Loucy (cell line): ENCODE results near the gene FNTB.

Experiments
- H2AFZ ChIP-seq: fragments of 200-600 bp; sonication (generic); 2 replicates; pipeline ENCODE4 v1.6.0; 2016; ENCODE audit warnings: antibody characterized with exemption, mild to moderate bottlenecking, low read length, moderate library complexity
- H3F3A ChIP-seq: fragments of 200-600 bp; 2 replicates; pipeline ENCODE4 v1.6.0; 2016; ENCODE audit warnings: antibody characterized with exemption, low read depth, mild to moderate bottlenecking
- H3K27me3 ChIP-seq: fragments of 200-600 bp; sonication (generic); 2 replicates; pipeline ENCODE4 v1.6.1; 2014; ENCODE audit warnings: low read length, mild to moderate bottlenecking; ENCODE audit not compliant: insufficient read depth, poor library complexity, severe bottlenecking
- H3K36me3 ChIP-seq: fragments of 200-600 bp; sonication (generic); 2 replicates; pipeline ENCODE4 v1.6.1; 2016; ENCODE audit warnings: low read length; ENCODE audit not compliant: insufficient read depth
- H3K4me1 ChIP-seq: fragments of 200-600 bp; sonication (generic); 2 replicates; pipeline ENCODE4 v1.5.1; 2014; ENCODE audit warnings: low read length, mild to moderate bottlenecking; ENCODE audit not compliant: insufficient read depth, poor library complexity, severe bottlenecking
- H3K4me2 ChIP-seq: fragments of 200-600 bp; sonication (generic); 2 replicates; pipeline ENCODE4 v1.6.0; 2014; ENCODE audit warnings: antibody characterized with exemption, low read length, low read depth, mild to moderate bottlenecking; ENCODE audit not compliant: poor library complexity, severe bottlenecking
- H3K4me3 ChIP-seq: fragments of 200-600 bp; sonication (generic); 2 replicates; pipeline ENCODE4 v1.5.1; 2014; ENCODE audit warnings: low read length, mild to moderate bottlenecking, mixed read lengths; ENCODE audit not compliant: poor library complexity, severe bottlenecking
- H3K79me2 ChIP-seq: fragments of 200-600 bp; sonication (generic); 2 replicates; pipeline ENCODE4 v1.6.1; 2014; ENCODE audit warnings: low read length; ENCODE audit not compliant: insufficient read depth
- H3K9ac ChIP-seq: fragments of 200-600 bp; sonication (generic); 2 replicates; pipeline ENCODE4 v1.6.0; 2014; ENCODE audit warnings: mild to moderate bottlenecking, low read depth, low read length, moderate library complexity; ENCODE audit not compliant: poor library complexity, severe bottlenecking
- H3K9me2 ChIP-seq: fragments of 200-600 bp; sonication (generic); replicated peaks from 2 replicates; pipeline ENCODE4 v1.6.1; 2016; ENCODE audit warnings: low read depth, low read length, mixed read lengths
- H3K9me3 ChIP-seq: fragments of 200-600 bp; sonication (generic); 2 replicates; pipeline ENCODE4 v1.6.1; 2014; ENCODE audit warnings: mild to moderate bottlenecking, antibody characterized with exemption, low read length, low read depth; ENCODE audit not compliant: insufficient read depth
- H4K20me1 ChIP-seq: fragments of 200-600 bp; sonication (generic); 2 replicates; pipeline ENCODE4 v1.6.0; 2014; ENCODE audit warnings: antibody characterized with exemption, low read length, mild to moderate bottlenecking; ENCODE audit not compliant: insufficient read depth, poor library complexity, severe bottlenecking
- EZH2phosphoT487 ChIP-seq: fragments of 200-600 bp; IDR thresholded peaks from 2 replicates; pipeline ENCODE4 v1.6.1; 2018; ENCODE audit warnings: antibody characterized with exemption, mild to moderate bottlenecking, moderate library complexity, borderline replicate concordance
- TF ChIP-seq, protein P1 (sequence below): fragments of 200-600 bp; sonication (generic); conservative IDR thresholded peaks from 2 replicates; pipeline ENCODE4 v1.5.1; 2014; ENCODE audit warnings: mild to moderate bottlenecking, antibody characterized with exemption, low read length

FNTB gene

DNA sequence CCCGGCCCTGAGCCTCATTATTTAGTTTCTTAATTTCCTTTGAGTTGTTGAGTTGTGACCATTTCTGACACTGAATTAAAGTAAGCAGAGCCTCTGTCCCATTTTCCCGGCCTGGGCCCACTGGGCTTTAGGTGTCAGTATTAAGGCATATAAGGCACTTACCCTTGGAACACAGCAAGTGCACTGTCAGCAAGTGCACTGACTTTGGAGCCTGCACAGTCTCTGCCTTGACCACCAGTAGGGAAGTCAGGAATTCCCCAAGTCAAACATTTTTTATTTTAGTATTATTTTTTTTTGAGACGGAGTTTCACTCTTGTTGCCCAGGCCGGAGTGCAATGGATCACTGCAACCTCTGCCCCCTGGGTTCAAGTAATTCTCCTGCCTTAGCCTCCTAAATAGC lies 59.0 kb downstream of the FNTB start:
- Histone ChIP-seq H3K4me1 (peaks cover 45% of the 10 kb centered on the region), H3K9me3 (no peaks in the 10 kb centered on the region), H3K9ac (no peak overlapping the region), H3K79me2 (no peaks in the 10 kb centered on the region), H3F3A (peaks cover 8% of the 10 kb centered on the region), H3K9me2 (no peaks in the 10 kb centered on the region), H3K4me3 (no peak overlapping the region), H3K4me2 (no peak overlapping the region), H3K36me3 (peaks cover 28% of the 10 kb centered on the region; the same call in 1 of the 2 replicates), H4K20me1 (no peaks in the 10 kb centered on the region), H2AFZ (no peak overlapping the region), H3K27me3 (no peaks in the 10 kb centered on the region)
- TF ChIP-seq, protein P1, sequence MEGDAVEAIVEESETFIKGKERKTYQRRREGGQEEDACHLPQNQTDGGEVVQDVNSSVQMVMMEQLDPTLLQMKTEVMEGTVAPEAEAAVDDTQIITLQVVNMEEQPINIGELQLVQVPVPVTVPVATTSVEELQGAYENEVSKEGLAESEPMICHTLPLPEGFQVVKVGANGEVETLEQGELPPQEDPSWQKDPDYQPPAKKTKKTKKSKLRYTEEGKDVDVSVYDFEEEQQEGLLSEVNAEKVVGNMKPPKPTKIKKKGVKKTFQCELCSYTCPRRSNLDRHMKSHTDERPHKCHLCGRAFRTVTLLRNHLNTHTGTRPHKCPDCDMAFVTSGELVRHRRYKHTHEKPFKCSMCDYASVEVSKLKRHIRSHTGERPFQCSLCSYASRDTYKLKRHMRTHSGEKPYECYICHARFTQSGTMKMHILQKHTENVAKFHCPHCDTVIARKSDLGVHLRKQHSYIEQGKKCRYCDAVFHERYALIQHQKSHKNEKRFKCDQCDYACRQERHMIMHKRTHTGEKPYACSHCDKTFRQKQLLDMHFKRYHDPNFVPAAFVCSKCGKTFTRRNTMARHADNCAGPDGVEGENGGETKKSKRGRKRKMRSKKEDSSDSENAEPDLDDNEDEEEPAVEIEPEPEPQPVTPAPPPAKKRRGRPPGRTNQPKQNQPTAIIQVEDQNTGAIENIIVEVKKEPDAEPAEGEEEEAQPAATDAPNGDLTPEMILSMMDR: no peak

DNA sequence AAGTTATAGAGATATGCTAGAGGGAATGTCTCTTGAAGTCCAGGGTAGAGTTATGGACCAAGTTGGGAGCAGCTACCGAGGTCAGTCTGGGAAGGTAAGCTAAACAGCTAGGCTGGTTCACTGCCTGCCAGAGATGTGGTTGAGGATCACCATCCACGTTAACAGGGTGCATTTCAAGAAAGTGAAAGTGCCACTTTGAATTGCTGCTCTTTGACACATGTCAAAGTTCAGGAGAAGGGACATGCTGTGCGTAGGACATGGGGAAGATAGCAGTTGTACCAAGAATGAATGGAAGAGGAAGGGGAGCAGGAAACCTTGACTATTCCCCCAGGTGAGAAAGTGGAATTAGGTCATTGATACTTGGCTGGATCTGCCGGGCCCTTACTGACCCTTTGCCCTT lies 66.1 kb downstream of the FNTB start:
- no peaks in the 10 kb centered on the region for H3F3A ChIP-seq
- no peak for TF ChIP-seq EZH2phosphoT487
- TF ChIP-seq, protein P1: no peak
- no peaks in the 10 kb centered on the region for H4K20me1 ChIP-seq
- peaks cover 57% of the 10 kb centered on the region for H3K36me3 ChIP-seq
- H2AFZ ChIP-seq: no peak overlapping the region
- H3K27me3 ChIP-seq: no peaks in the 10 kb centered on the region
- peaks cover 3% of the 10 kb centered on the region for H3K4me1 ChIP-seq
- no peak overlapping the region for H3K9ac ChIP-seq
- H3K9me2 ChIP-seq: no peaks in the 10 kb centered on the region
- H3K79me2 ChIP-seq: no peaks in the 10 kb centered on the region
- H3K9me3 ChIP-seq: no peaks in the 10 kb centered on the region
- no peak overlapping the region for H3K4me3 ChIP-seq
- H3K4me2 ChIP-seq: no peak overlapping the region

DNA sequence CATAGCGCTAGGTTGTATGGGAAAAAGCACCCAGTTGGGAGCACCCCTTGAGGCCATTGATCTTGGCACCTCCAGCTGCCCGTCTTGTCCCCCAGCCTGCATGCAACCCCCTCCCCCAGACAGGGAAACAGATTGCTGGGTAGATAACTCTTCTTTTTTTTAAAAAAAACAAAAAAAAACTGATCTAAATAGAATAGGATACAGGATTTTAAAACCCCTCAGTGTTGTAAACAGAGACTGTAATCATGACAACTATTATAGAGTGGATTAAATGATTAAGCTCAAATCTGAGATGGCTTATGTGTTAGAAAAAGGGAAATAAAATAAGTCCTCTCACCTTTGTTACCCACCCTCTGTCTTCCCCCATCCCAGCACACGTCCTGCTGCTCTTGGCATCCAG lies 66.8 kb downstream of the FNTB start:
- Histone ChIP-seq H3K4me1 (no peaks in the 10 kb centered on the region), H3K27me3 (no peaks in the 10 kb centered on the region), H3K4me2 (no peak overlapping the region), H3K4me3 (no peak overlapping the region), H3K79me2 (no peaks in the 10 kb centered on the region), H3K36me3 (peaks cover 62% of the 10 kb centered on the region), H3F3A (no peaks in the 10 kb centered on the region), H4K20me1 (no peaks in the 10 kb centered on the region), H2AFZ (no peak overlapping the region), H3K9me2 (no peaks in the 10 kb centered on the region), H3K9ac (no peak overlapping the region), H3K9me3 (no peaks in the 10 kb centered on the region)
- no peak for TF ChIP-seq EZH2phosphoT487
- TF ChIP-seq, protein P1: no peak
